SKM-1 (cell line): ENCODE measurements around the gene GABBR2.

Source experiments
- DNase-seq: peaks from one replicate; lab custom pipeline; 2025; ENCODE audit not compliant: unreplicated experiment; lab: John Stamatoyannopoulos, UW

Gene GABBR2

DNA sequence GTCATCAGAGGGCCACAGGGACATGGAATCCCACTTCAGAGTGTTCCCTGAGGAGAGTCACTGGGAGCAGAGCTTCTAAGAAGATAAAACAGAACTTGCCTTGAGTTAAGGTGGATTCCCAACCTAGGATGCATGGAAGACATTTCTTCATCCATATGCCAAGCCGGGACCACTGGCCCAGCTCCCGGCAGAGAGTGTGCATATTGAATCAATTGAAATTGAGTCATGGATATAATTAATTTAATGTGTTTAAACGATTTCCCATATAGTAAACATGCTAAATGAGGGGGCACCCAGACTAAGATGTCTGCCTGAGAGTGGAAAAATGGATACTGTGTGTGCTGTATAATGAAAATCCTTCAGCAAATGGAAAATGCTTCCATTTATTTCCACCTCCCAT is 258.9 kb downstream of the GABBR2 start:
- DNase-seq, result no peak

GRCh38 chr9:98445576-98445975 is 263.2 kb downstream of the GABBR2 start:
- no peak for DNase-seq

- DNase-seq, result no peak
Observed at GRCh38 chr9:98444601-98445000, 264.1 kb downstream of the GABBR2 start.

DNA sequence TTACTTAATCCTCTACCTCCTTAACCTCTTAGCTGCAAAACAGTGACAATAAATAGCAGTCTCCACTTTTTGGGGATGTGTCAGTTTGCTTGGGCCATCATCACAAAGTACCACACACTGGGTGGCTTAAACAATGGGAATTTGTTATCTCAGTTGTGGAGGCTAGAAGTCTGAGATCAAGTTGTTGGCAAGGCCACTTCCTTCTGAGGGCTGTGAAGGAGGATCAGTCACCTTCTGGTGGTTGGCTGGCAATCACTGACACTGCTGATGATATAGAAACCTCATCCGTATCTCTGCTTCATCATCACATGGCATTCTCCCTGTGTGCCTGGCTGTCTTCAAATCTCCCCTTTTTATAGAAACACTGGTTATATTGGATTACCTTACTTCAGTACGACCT is 266.2 kb downstream of the GABBR2 start:
- DNase-seq, result no peak

DNA sequence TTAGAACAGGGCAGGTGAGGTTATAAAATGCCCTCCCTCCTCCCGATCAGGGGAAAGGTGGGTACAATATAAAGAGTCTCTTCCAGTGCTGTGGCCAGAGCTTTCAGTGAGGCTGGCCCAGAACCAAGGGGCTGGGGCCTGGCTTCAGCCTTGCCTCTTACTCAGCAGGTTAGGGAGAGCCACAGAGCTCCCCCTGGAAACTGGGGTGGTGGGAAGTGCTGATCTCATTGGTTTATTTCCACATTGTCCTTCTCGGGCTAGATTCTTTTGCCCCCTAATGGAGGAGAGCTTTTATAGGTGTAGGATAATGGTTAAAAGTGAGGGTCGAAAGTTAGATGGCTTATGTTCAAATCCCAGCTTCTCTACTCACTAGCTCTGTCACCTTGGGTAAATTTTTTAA is 266.6 kb downstream of the GABBR2 start:
- DNase-seq, result no peak

DNA sequence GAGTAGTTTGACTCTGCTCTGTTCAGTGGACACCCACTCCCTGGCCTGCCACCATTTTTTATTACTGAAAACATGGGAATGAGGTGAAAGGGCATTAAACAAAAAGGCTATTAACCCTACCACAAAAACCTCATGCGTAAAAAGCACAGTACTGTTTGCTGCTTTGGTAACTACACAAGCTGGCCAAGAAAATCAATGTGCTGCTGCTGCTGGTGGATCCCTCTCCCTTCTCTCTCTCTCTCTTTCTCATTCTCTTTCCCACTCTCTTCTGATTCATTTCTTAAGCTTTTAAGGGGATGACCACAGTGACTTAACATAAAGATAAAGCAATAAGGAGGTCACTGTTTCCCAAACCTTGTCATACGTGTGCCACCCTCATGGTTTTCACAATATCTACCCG is 270.1 kb downstream of the GABBR2 start:
- no peak for DNase-seq

DNA sequence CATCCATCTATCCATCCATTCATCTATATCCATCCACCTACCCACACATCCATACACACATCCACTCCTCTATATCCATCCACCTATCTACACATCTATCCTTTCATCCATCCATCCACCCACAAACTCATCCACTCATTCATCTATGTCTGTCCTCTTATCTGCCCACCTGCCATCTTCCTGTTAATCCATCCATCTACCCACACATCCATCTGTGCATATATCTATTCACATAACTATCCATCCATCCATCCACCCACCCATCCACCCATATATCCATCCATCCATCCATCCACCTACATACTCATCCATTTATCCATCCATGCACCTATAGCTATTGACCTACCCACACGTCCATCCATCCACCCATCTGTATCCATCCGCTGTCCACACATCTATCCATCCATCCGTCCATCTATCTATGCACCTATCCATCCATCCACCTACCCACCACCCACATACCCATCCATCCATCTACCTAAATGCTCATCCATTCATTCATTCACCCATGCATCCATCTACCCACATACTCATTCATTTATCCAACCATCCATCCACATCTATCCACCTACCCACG is 271.2 kb downstream of the GABBR2 start:
- DNase-seq, result no peak

- no peak for DNase-seq
Observed at GRCh38 chr9:98432960-98433359, 275.8 kb downstream of the GABBR2 start.

GRCh38 chr9:98432134-98432533 is 276.6 kb downstream of the GABBR2 start:
- no peak for DNase-seq

GRCh38 chr9:98430535-98431292 is 278.0 kb downstream of the GABBR2 start:
- DNase-seq, result no peak

GRCh38 chr9:98429613-98430012 is 279.1 kb downstream of the GABBR2 start:
- peak; percentile 3 for DNase-seq

DNA sequence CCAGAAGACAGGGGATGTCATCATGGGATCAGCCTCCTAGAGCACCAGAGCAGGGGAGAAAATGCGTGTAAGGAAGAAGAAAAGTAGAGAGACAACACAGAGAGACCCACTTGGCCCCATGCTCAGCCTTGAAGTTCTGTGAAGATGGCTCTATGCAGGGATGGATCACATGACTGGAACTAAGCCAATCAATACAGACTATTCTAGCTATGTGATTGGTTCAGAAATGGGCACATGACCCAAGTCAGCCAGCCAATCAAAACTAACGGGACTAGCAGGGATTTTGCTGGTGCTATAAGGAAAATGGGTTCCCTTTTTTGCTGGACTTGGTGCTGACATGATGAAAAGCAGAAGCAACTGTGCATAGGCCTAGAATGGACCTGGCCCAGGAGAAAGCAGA is 280.3 kb downstream of the GABBR2 start:
- DNase-seq, result no peak

- DNase-seq, result no peak
Observed at GRCh38 chr9:98427491-98427890, 281.2 kb downstream of the GABBR2 start.

- DNase-seq, result no peak
Observed at GRCh38 chr9:98425079-98425478, 283.7 kb downstream of the GABBR2 start.

DNA sequence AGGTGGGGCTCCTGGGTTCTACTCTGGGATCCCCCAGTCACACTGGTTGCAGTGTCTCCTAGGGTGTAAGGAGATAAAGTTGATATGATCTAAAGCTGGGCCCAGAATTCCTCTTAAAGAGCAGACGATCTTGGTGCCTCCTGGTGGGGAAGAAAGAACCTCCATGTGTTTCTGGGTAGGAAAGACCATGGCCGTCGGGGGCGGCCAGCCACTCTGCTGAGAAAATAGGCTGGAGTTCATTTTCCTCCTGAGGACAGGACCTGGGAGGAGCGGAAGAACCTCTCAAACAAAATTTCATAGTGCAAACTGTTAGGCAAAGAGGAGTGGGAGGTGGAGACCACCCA is 289.5 kb downstream of the GABBR2 start:
- no peak for DNase-seq

GRCh38 chr9:98418578-98419259 is 290.0 kb downstream of the GABBR2 start:
- no peak for DNase-seq

- DNase-seq, result no peak
Observed at GRCh38 chr9:98416294-98417248, 292.2 kb downstream of the GABBR2 start.

DNA sequence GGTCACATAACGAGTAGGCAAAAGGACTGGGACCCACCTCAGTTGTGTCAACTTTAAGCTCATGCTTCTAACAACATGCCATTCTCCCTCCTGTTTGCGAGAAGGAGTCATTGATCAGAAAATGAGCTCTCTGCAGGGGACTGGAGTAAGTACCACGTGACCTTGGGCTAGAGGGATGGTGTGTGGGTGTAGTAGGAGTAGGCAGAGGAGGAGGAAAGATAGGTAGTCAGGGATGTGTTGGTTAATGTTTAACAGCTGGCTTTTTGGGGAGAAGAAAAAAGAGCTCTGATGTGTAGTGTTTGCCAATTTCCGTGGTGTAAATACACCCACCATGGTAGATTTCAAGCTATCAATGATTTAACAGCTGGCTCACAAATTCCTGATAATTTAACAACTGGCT is 293.0 kb downstream of the GABBR2 start:
- DNase-seq, result no peak

DNA sequence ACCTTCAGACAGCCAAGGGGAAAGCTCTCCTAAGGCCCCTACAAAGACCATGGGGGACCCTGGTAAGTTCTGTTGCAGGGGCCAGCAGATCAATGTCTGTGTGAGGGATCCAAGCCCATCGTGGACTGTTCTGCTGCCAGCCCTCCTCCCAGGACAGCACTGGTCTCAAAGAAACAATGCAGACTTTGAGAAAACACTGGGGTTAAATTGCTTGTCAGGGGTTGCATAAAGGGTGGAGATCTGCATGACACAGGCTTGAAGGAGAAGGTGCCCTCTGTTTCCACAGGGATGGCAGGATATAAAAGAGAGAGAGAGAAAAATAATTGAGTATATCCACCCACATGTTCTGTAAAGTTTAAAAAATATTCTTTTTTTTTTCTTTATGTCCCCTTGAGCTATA is 295.7 kb downstream of the GABBR2 start:
- DNase-seq, result no peak

DNA sequence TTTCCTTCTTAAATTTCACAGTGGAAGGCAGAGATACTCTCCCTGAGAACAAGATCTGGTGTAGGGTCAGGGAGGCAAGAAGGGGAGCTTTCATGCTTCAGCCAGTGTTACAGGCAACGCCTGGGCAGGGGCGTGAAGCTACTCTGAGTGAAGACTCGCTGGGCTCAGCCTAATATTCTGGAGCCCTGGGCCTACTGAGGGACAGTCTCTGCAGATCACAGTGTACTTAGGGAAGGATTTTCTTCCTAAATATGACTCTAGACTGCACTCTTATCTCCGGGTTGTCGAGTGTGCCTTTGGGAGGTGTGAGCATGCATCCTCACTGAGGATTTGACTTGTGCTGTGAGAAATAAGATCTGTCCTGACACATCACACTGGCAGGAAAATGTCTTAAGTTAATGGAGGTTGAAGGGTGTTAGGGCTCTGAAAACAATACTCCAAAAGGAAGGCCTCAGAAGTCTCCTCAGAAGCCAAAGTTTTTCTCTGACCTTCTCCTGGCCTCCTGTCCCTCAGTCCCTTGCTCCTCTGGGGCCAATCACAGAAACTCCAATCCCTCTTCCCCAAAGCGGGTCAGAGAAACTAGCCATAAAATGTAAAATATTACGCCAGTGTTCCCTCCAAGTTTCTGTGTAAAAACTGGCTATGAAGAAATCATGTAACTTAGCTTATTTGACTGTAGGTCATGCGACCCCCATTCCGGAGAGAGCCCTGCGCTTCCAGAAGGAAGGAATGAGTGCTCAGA is 296.5 kb downstream of the GABBR2 start:
- no peak for DNase-seq
